ENCODE results near the gene PTPRD.

The PTPRD gene

GRCh38 chr9:8365466-8366160 is 2247.2 kb downstream of the PTPRD start:
- no peak for TF ChIP-seq CTCF (IDR thresholded peaks at IDR 0.05; ENCODE audit: low read depth, low read length, missing control alignments)
- no peak for DNase-seq (ENCODE audit: extremely low read depth, low read depth)

GRCh38 chr9:8365029-8365428 is 2247.8 kb downstream of the PTPRD start:
- TF ChIP-seq CTCF (IDR thresholded peaks at IDR 0.05; ENCODE audit: low read depth, low read length, missing control alignments), result no peak
- no peak for DNase-seq (ENCODE audit: extremely low read depth, low read depth)
- H3K4me3 ChIP-seq (replicated peaks; ENCODE audit: low read depth, low read length), result no peak overlapping the region

More at GRCh38 chr9:8365466-8366160, 2247.2 kb downstream of the PTPRD start:
- no peak overlapping the region for H3K4me3 ChIP-seq (replicated peaks; ENCODE audit: low read depth, low read length)

GRCh38 chr9:8364026-8364752 is 2248.6 kb downstream of the PTPRD start:
- no peak overlapping the region for H3K4me3 ChIP-seq (replicated peaks; ENCODE audit: low read depth, low read length)
- DNase-seq (ENCODE audit: extremely low read depth, low read depth), result no peak
- no peak for TF ChIP-seq CTCF (IDR thresholded peaks at IDR 0.05; ENCODE audit: low read depth, low read length, missing control alignments)

GRCh38 chr9:8362250-8362649 is 2250.6 kb downstream of the PTPRD start:
- no peak for TF ChIP-seq CTCF (IDR thresholded peaks at IDR 0.05; ENCODE audit: low read depth, low read length, missing control alignments)

GRCh38 chr9:8361364-8361763 is 2251.4 kb downstream of the PTPRD start:
- H3K4me3 ChIP-seq (replicated peaks; ENCODE audit: low read depth, low read length), result no peak overlapping the region
- no peak for TF ChIP-seq CTCF (IDR thresholded peaks at IDR 0.05; ENCODE audit: low read depth, low read length, missing control alignments)
- no peak for DNase-seq (ENCODE audit: extremely low read depth, low read depth)

More at GRCh38 chr9:8362250-8362649, 2250.6 kb downstream of the PTPRD start:
- no peak for DNase-seq (ENCODE audit: extremely low read depth, low read depth)
- H3K4me3 ChIP-seq (replicated peaks; ENCODE audit: low read depth, low read length), result no peak overlapping the region

GRCh38 chr9:8356406-8356805 is 2256.4 kb downstream of the PTPRD start:
- H3K4me3 ChIP-seq (replicated peaks; ENCODE audit: low read depth, low read length), result no peak overlapping the region
- no peak for TF ChIP-seq CTCF (IDR thresholded peaks at IDR 0.05; ENCODE audit: low read depth, low read length, missing control alignments)
- DNase-seq (ENCODE audit: extremely low read depth, low read depth), result no peak
